Gastroesophageal sphincter (tissue), 4 donors: ENCODE measurements around the gene PRKD1. TPM values are rescaled to one million over a fixed set of nuclear protein-coding genes. Genes with fewer than 3 reads are reported as not detected.
"Not testable (repeated sequence)": the region's sequence is repeated elsewhere in the genome, so short reads cannot be mapped to it uniquely, and the experiment has no call there.

Source experiments
- ATAC-seq: fragments of 150-250 bp; one replicate; pipeline ENCODE4 v1.9.1; 2016; ENCODE audit warnings: mild to moderate bottlenecking, moderate library complexity
- H3K27ac ChIP-seq, 4 donors: fragments of 200-600 bp; sonication (generic) in 3 of 4; 1 replicate in 3 of 4; 2 replicates in 1 of 4; pipeline ENCODE4 v1.5.1; 2016 to 2019
- H3K27me3 ChIP-seq: fragments of 200-600 bp; sonication (generic); one replicate; pipeline ENCODE4 v1.5.1; 2019
- H3K36me3 ChIP-seq, 2 donors: fragments of 200-600 bp; sonication (generic); one replicate each; pipeline ENCODE4 v1.5.1; 2019; ENCODE audit warnings: control low read depth in 1 of 2
- H3K4me1 ChIP-seq, 3 donors: fragments of 200-600 bp; sonication (generic); 1 replicate in 2 of 3; 2 replicates in 1 of 3; pipeline ENCODE4 v1.5.1; 2016 to 2019; ENCODE audit warnings: control low read depth in 2 of 3
- H3K4me3 ChIP-seq, 2 donors: fragments of 200-600 bp; sonication (generic); one replicate each; pipeline ENCODE4 v1.5.1; 2019; ENCODE audit warnings: mild to moderate bottlenecking in 1 of 2, moderate library complexity in 1 of 2
- H3K9me3 ChIP-seq, 3 donors: fragments of 200-600 bp; sonication (generic); one replicate each; pipeline ENCODE4 v1.5.1; 2017 to 2019; ENCODE audit warnings: control low read depth in 2 of 3
- EP300 ChIP-seq: sonication (generic); formaldehyde crosslinking; IDR thresholded peaks from one replicate; pipeline ENCODE4 v1.6.1; 2017; ENCODE audit warnings: antibody characterized with exemption, mild to moderate bottlenecking
- POLR2A ChIP-seq, 2 donors: fragments of 450-650 bp; IDR thresholded peaks; one replicate each; pipeline ENCODE4 v1.6.1; 2017; ENCODE audit warnings: antibody characterized with exemption in 2 of 2, mild to moderate bottlenecking in 2 of 2, moderate library complexity in 1 of 2
- POLR2AphosphoS5 ChIP-seq: sonication (generic); formaldehyde crosslinking; IDR thresholded peaks from one replicate; pipeline ENCODE4 v1.6.1; 2017; ENCODE audit warnings: antibody characterized with exemption
- WGBS, 2 donors: methylation state at CpG; one replicate each; pipeline ENCODE4 v1.1.5; 2018; ENCODE audit warnings: low coverage in 1 of 2; 5-methylcytosine and 5-hydroxymethylcytosine counted together
- total RNA-seq, 4 donors: library from RNA; depleted of rRNA; stranded (reverse); fragments of >200 nt; gene quantifications; one replicate each; pipeline ENCODE4 v1.1.0, GENCODE V29; 2016
- TF ChIP-seq, protein P1 (sequence below), 4 experiments: fragments of 200-600 bp in 2 of 4; fragments of 450-650 bp in 2 of 4; sonication (generic) in 1 of 4; IDR thresholded peaks; one replicate each; pipeline ENCODE4 v1.5.1; 2017 to 2019; ENCODE audit warnings: antibody characterized with exemption in 4 of 4, mild to moderate bottlenecking in 2 of 4, moderate library complexity in 2 of 4

The PRKD1 gene
- total RNA-seq, 4 donors from 2014 or later: 11.9 to 14.3 (median 12.6) TPM

GRCh38 chr14:29740491-29740890 lies 187.2 kb downstream of the PRKD1 start:
- Histone ChIP-seq H3K4me1 (peaks cover 0 to 27% (median 0%) of the 10 kb centered on the region in 3 donors), H3K9me3 (no peaks in the 10 kb centered on the region), H3K27ac (no peak overlapping the region), H3K36me3 (no peaks in the 10 kb centered on the region), H3K4me3 (no peak overlapping the region), H3K27me3 (no peaks in the 10 kb centered on the region)
- ATAC-seq: no peak
- TF ChIP-seq POLR2A (IDR thresholded peaks at IDR 0.05) (no peak), EP300 (no peak), POLR2AphosphoS5 (no peak)
- TF ChIP-seq, protein P1, sequence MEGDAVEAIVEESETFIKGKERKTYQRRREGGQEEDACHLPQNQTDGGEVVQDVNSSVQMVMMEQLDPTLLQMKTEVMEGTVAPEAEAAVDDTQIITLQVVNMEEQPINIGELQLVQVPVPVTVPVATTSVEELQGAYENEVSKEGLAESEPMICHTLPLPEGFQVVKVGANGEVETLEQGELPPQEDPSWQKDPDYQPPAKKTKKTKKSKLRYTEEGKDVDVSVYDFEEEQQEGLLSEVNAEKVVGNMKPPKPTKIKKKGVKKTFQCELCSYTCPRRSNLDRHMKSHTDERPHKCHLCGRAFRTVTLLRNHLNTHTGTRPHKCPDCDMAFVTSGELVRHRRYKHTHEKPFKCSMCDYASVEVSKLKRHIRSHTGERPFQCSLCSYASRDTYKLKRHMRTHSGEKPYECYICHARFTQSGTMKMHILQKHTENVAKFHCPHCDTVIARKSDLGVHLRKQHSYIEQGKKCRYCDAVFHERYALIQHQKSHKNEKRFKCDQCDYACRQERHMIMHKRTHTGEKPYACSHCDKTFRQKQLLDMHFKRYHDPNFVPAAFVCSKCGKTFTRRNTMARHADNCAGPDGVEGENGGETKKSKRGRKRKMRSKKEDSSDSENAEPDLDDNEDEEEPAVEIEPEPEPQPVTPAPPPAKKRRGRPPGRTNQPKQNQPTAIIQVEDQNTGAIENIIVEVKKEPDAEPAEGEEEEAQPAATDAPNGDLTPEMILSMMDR (IDR thresholded peaks at IDR 0.05): no peak

DNA sequence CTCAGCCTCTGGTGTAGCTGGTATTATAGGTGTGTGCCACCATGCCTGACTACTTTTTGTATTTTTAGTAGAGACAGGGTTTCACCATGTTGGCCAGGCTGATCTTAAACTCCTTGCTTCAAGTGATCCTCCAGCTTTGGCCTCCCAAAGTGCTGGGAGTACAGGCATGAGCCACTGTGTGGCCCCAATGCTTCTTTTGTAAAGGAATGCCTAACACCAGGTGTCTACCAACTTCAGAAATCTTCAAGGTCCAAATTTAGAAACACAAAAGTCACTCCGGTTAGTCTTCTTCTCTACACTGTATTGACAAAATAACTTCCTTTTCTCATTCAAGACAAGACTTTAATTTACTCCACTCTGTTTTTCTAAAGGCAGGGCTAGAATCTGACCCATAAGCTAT lies 188.7 kb downstream of the PRKD1 start:
- Histone ChIP-seq H3K27ac (no peak overlapping the region), H3K9me3 (no peaks in the 10 kb centered on the region), H3K36me3 (no peaks in the 10 kb centered on the region), H3K4me3 (no peak overlapping the region), H3K27me3 (no peaks in the 10 kb centered on the region), H3K4me1 (peaks cover 0 to 27% (median 0%) of the 10 kb centered on the region in 3 donors)
- TF ChIP-seq EP300 (no peak), POLR2AphosphoS5 (no peak)
- no peak for ATAC-seq
- 100% methylated on average over 1 of the region's 1 CpG; no CpG with 5 or more reads in 1 of the 2 donors for WGBS, 2 donors

GRCh38 chr14:29738056-29738455 lies 189.6 kb downstream of the PRKD1 start:
- H3K4me1 ChIP-seq: peaks cover 0 to 20% (median 0%) of the 10 kb centered on the region in 3 donors
- no peaks in the 10 kb centered on the region for H3K9me3 ChIP-seq
- TF ChIP-seq, protein P1 (IDR thresholded peaks at IDR 0.05): no peak
- no peak for TF ChIP-seq EP300
- TF ChIP-seq POLR2A (IDR thresholded peaks at IDR 0.05): no peak
- TF ChIP-seq POLR2AphosphoS5: no peak
- WGBS, 2 donors: 56 to 89% methylated on average over 1 of the region's 1 CpG
- no peak overlapping the region for H3K27ac ChIP-seq
- H3K36me3 ChIP-seq: no peaks in the 10 kb centered on the region
- no peak overlapping the region for H3K4me3 ChIP-seq
- H3K27me3 ChIP-seq: no peaks in the 10 kb centered on the region
- ATAC-seq: no peak

DNA sequence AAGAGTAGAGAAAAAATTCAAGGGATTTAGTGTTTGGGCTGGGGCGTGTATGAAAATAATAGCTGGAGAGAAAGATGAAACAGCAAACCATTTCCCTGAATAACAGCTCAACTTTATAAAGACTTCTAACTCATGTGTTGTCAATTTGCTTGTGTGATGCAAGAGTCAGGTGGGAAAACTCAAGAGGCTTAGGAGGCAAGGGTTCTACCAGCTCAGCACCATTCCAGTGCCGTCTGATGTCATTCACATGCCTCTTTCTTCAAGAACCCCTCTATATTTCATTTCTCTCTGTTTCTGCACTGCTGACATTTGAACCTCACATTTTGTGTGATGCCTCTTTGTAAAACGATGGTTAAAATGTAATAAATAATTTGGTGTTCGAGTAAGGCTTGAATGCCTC lies 192.2 kb downstream of the PRKD1 start:
- ATAC-seq: no peak
- no peaks in the 10 kb centered on the region for H3K27me3 ChIP-seq
- H3K27ac ChIP-seq: no peak overlapping the region
- H3K9me3 ChIP-seq: no peaks in the 10 kb centered on the region
- WGBS, 2 donors: 87 to 95% methylated on average over 4 of the region's 4 CpGs
- TF ChIP-seq, protein P1 (IDR thresholded peaks at IDR 0.05): no peak
- TF ChIP-seq EP300 (no peak), POLR2AphosphoS5 (no peak), POLR2A (IDR thresholded peaks at IDR 0.05) (no peak)
- no peaks in the 10 kb centered on the region for H3K36me3 ChIP-seq
- H3K4me1 ChIP-seq: peaks cover 0 to 2% (median 0%) of the 10 kb centered on the region in 3 donors
- H3K4me3 ChIP-seq: no peak overlapping the region

DNA sequence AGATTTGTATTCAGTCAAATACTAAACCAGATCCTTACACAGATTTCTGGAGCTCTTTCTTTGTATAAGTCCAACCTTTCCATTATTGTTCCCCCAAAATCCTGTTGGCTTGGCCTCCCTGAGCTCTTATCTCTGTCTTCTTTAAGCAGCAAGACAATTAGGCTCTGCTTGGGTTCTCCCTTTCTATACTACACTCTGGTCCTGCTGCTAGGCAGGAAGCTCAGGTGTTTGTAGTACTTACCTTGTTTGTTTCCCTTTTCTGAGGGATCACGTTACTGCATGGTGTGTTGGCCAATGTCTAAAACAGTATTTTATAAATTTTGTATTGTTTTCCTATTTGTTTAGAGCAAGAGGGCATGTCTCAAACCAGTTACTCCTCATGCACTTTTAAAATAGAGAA lies 192.9 kb downstream of the PRKD1 start:
- H3K9me3 ChIP-seq: no peaks in the 10 kb centered on the region
- ATAC-seq: no peak
- TF ChIP-seq, protein P1 (IDR thresholded peaks at IDR 0.05): no peak
- TF ChIP-seq EP300 (no peak), POLR2A (IDR thresholded peaks at IDR 0.05) (no peak), POLR2AphosphoS5 (no peak)
- 28 to 31% methylated on average over 1 of the region's 1 CpG for WGBS, 2 donors
- no peaks in the 10 kb centered on the region for H3K27me3 ChIP-seq
- H3K27ac ChIP-seq: no peak overlapping the region
- no peak overlapping the region for H3K4me3 ChIP-seq
- H3K4me1 ChIP-seq: no peaks in the 10 kb centered on the region
- no peaks in the 10 kb centered on the region for H3K36me3 ChIP-seq

- H3K9me3 ChIP-seq, H3K4me3 ChIP-seq, H3K27ac ChIP-seq, H3K27me3 ChIP-seq, ATAC-seq, H3K36me3 ChIP-seq: not testable (repeated sequence)
- H3K4me1 ChIP-seq: peaks cover 0 to 21% (median 0%) of the 10 kb centered on the region in 3 donors
- WGBS, 2 donors: 69 to 84% methylated on average over 2 to 4 of the region's 4 CpGs
These were observed 200.9 kb downstream of the PRKD1 start for GRCh38 chr14:29726560-29727331.
